Activated effector memory CD4-positive, alpha-beta T cell treated with Interleukin-2 at 50 U/mL for 16 hours (primary cell): ENCODE results near the gene MCRS1.
"Not testable (repeated sequence)": the region's sequence is repeated elsewhere in the genome, so short reads cannot be mapped to it uniquely, and the experiment has no call there.

ENCODE experiments used
- DNase-seq: peaks from one replicate; pipeline ENCODE4 v3.0.0-alpha.2; 2020

The MCRS1 gene

GRCh38 chr12:49567611-49568441, at the start of gene MCRS1:
TSS of gene MCRS1 (minus strand) at chr12:49568142. CDS start at chr12:49566731, 1,411 bp downstream.
- peak; percentile 80 for DNase-seq

DNA sequence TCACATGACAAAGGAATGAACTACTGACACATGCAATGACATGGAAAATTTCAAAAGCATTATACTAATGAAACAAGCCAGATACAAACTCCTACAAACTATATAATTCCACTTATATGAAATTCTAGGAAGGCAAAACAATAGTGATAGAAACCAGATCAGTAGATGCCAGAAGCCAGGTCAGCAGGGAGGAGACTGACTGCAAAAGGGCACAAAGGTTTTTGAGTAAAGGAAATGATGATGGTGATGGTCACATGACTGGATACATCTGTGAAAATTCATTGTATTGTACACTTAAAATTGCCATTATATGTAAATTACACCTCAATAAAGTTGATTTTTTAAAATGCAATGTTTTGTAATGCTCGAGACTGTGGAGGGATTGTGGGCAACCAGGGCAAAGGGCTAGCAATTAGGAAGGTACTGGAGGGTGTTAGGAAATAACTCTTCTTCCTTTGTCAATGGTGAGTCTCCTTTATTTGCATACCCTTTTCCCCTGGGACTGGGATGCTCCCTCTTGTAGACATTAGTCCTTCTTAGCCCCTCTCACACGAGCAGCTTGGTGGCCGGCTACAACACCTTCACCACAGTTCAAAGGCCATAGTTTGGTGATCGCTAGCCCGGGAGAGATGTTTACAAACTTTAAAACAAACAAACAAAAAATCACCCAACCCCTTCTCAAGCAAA, 48.7 kb upstream of the MCRS1 start:
- DNase-seq = no peak

- DNase-seq = no peak
These were observed 47.8 kb upstream of the MCRS1 start for GRCh38 chr12:49615725-49616124.

- no peak for DNase-seq
These were observed 44.3 kb upstream of the MCRS1 start for GRCh38 chr12:49612210-49612609.

GRCh38 chr12:49610785-49611184, 42.8 kb upstream of the MCRS1 start:
- not testable (repeated sequence) for DNase-seq

GRCh38 chr12:49609875-49610154, 41.9 kb upstream of the MCRS1 start:
- DNase-seq = no peak

- no peak for DNase-seq
These were observed 41.3 kb upstream of the MCRS1 start for GRCh38 chr12:49609059-49609874.

DNA sequence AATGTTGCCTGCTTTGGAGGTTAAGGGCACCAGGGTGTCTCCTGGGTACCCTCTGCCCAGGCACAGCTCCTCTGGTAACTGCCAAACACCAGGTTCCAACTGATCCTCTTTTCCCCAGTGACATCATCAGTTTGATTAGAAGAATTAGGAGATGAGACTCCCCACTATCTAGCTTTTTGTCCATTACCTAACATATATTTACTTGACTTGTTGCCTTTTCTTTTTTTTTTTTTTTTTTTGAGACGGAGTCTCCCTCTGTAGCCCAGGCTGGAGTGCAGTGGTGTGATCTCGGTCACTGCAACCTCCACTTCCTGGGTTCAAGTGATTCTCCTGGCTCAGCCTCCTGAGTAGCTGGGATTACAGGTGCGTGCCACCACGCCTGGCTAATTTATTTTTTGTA, 37.6 kb upstream of the MCRS1 start, which contains the start of gene FAM186B:
FAM186B (minus strand) TSS at position 101 of the 400 bp plus-strand sequence. CDS start 162 bp downstream, outside the sequence.
- not testable (repeated sequence) for DNase-seq

- no peak for DNase-seq
These were observed 36.9 kb upstream of the MCRS1 start for GRCh38 chr12:49604856-49605255.

DNA sequence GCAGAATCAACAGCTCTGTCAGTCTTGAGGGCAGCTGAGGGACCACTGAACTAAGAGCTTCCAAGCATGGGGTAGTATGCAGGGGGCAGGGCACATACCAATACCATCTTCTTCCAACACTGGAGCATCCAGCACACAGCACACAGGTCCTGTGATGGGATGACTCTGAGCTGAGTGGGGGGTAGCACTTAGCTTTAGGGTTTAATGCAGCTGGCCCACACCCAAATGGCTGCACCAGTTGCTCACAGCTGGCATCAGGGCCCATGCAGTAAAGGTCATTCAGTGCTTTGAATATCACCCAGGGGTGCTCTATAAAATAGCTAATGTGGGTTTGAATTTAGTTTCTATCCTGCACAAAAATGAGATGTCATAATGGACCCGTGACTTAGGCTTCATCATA, 35.8 kb upstream of the MCRS1 start:
- no peak for DNase-seq

GRCh38 chr12:49599961-49600360, 32.0 kb upstream of the MCRS1 start:
- no peak for DNase-seq

- no peak for DNase-seq
These were observed 30.6 kb upstream of the MCRS1 start for GRCh38 chr12:49598527-49598926.

- DNase-seq = no peak
These were observed 21.0 kb upstream of the MCRS1 start for GRCh38 chr12:49588721-49589516.

- DNase-seq = no peak
These were observed 20.3 kb upstream of the MCRS1 start for GRCh38 chr12:49588281-49588680.

GRCh38 chr12:49587174-49587908, 19.4 kb upstream of the MCRS1 start:
- no peak for DNase-seq

- DNase-seq = no peak
These were observed 17.8 kb upstream of the MCRS1 start for GRCh38 chr12:49585477-49586459.

GRCh38 chr12:49584591-49584990, 16.6 kb upstream of the MCRS1 start:
- DNase-seq = no peak

DNA sequence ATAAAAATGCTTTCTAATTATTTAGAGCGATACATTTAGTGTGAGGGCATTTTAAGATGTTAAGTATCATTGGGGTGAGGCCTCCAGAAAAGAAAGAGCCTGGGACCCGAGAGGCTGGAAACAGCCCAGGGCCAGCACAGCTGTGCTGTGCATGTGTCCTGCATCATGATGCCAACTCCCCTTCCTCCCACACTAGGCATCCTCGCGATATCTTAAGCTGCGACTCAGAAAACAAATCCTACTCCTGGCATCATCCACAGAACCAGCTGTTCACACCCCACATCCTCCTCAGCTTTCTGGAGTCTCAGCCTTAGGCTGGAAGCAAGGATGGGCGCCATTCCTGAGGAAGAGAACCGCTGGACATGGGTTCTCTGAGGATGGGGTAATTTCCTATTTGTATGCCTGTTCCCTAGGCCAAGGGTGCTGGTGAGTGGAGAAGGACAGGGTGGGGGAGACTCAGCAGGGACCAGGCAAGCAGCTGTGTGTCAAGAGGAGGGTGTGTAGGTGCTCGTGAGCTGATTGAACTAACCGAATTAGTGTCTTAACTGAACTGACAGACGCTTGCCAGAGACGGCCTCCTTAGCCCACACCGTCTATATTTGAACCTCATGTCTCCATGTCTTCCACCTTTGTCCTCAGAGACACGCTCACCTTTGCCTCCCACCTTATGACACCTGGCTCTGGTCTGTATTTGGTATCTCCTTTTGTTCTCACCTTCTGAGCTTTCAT, 15.6 kb upstream of the MCRS1 start:
- DNase-seq = no peak

- no peak for DNase-seq
These were observed 14.9 kb upstream of the MCRS1 start for GRCh38 chr12:49582850-49583249.

- DNase-seq = no peak
These were observed 14.3 kb upstream of the MCRS1 start for GRCh38 chr12:49582201-49582600.
